A673 (cell line): ENCODE data around the gene ACADVL. TPM values are rescaled to one million over a fixed set of nuclear protein-coding genes. Genes with fewer than 3 reads are reported as not detected.
"Not testable (repeated sequence)": the region's sequence is repeated elsewhere in the genome, so short reads cannot be mapped to it uniquely, and the experiment has no call there.

ENCODE experiments used
- Bru-seq: library from RNA; stranded (reverse); fragments of 400-500 nt; gene quantifications from one replicate; lab custom pipeline; 2021; lab: Mats Ljungman, UMichigan
- BruChase-seq, 2 experiments: library from RNA; stranded (reverse); fragments of 400-500 nt; gene quantifications; one replicate each; lab custom pipeline; 2021; lab: Mats Ljungman, UMichigan
- BruUV-seq: library from RNA; stranded (reverse); fragments of 400-500 nt; replicated peaks from 2 replicates; lab custom pipeline; 2021; lab: Mats Ljungman, UMichigan
- CTCF ChIA-PET: fragments of 300-600 bp; sonication (Branson Sonifier 250); formaldehyde crosslinking; loops from one replicate; lab custom pipeline; 2022; ENCODE audit warnings: antibody characterized with exemption; lab: Charles Lee
- POLR2A ChIA-PET: fragments of 300-600 bp; sonication (Branson Sonifier 250); formaldehyde crosslinking; loops from one replicate; lab custom pipeline; 2022; ENCODE audit warnings: antibody characterized with exemption; ENCODE audit not compliant: low non-redundant PET; lab: Charles Lee
- DNase-seq: peaks from one replicate; pipeline ENCODE4 v3.0.0-alpha.2; 2015; ENCODE audit warnings: low spot score
- H3K27ac ChIP-seq: fragments of 200-600 bp; sonication (generic); 2 replicates; pipeline ENCODE4 v1.5.1; 2016; ENCODE audit warnings: mixed run types, low read depth, mild to moderate bottlenecking, mixed read lengths, antibody characterized with exemption, low read length; ENCODE audit not compliant: poor library complexity, severe bottlenecking
- H3K27me3 ChIP-seq: fragments of 200-600 bp; sonication (generic); replicated peaks from 2 replicates; pipeline ENCODE4 v1.6.1; 2017; ENCODE audit warnings: mixed run types, low read depth, mild to moderate bottlenecking, mixed read lengths, antibody characterized with exemption, low read length; ENCODE audit not compliant: insufficient read depth, poor library complexity
- H3K36me3 ChIP-seq: fragments of 200-600 bp; sonication (generic); 2 replicates; pipeline ENCODE4 v1.6.1; 2016; ENCODE audit warnings: mixed run types, mild to moderate bottlenecking, mixed read lengths, antibody characterized with exemption, low read length; ENCODE audit not compliant: insufficient read depth, poor library complexity, severe bottlenecking
- H3K4me1 ChIP-seq: fragments of 200-600 bp; sonication (generic); 2 replicates; pipeline ENCODE4 v1.6.1; 2017; ENCODE audit warnings: mixed run types, mild to moderate bottlenecking, mixed read lengths, antibody characterized with exemption, low read length; ENCODE audit not compliant: insufficient read depth, poor library complexity, severe bottlenecking
- H3K4me3 ChIP-seq: fragments of 200-600 bp; sonication (generic); 2 replicates; pipeline ENCODE4 v1.5.1; 2016; ENCODE audit warnings: low read depth, mixed run types, mild to moderate bottlenecking, mixed read lengths, low read length; ENCODE audit not compliant: poor library complexity, severe bottlenecking
- H3K9me3 ChIP-seq: fragments of 200-600 bp; sonication (generic); 2 replicates; pipeline ENCODE4 v1.6.1; 2016; ENCODE audit warnings: mixed run types, low read depth, mild to moderate bottlenecking, mixed read lengths, antibody characterized with exemption, low read length; ENCODE audit not compliant: poor library complexity, severe bottlenecking
- EZH2 ChIP-seq: fragments of 200-600 bp; sonication (generic); IDR thresholded peaks from 2 replicates; pipeline ENCODE4 v1.6.1; 2017; ENCODE audit warnings: borderline replicate concordance, low read depth, mild to moderate bottlenecking, mixed read lengths, antibody characterized with exemption, low read length; ENCODE audit not compliant: poor library complexity, severe bottlenecking
- intact Hi-C: fragments of 100-400 bp; cut with micrococcal nuclease; formaldehyde crosslinking; loops from one replicate; pipeline ENCODE4 v1.10.0; 2022; ENCODE audit not compliant: unreplicated experiment
- long read RNA-seq: library from polyadenylated mRNA; stranded (forward); transcript quantifications from one replicate; pipeline ENCODE4 v2.0.0, GENCODE V29; 2022
- total RNA-seq: library from RNA; stranded (reverse); gene quantifications from 2 replicates; pipeline ENCODE4 v1.2.3, GENCODE V29; 2021
- TF ChIP-seq, protein P1 (sequence below): fragments of 300-800, 200-600 bp; sonication (generic); conservative IDR thresholded peaks from 2 replicates; pipeline ENCODE4 v1.5.1; 2017; ENCODE audit warnings: low read depth, mild to moderate bottlenecking, antibody characterized with exemption, low read length, moderate library complexity, mixed read lengths

The ACADVL gene
- total RNA-seq (425 and 509 TPM in 2 replicates), Bru-seq, nascent RNA (percentile 74 among the genes with signal in this experiment), BruChase-seq, experiment 1, labeled RNA remaining after a 2-hour chase (percentile 89 among the genes with signal in this experiment), BruChase-seq, experiment 2, labeled RNA remaining after a 6-hour chase (percentile 92 among the genes with signal in this experiment)
- long read RNA-seq, transcript ACADVL-201 (19 exons, 2,352 nt): minor isoform, 51 of 906 reads
- long read RNA-seq, transcript ACADVL-202 (19 exons, 2,191 nt): minor isoform, 14 of 906 reads
- long read RNA-seq, transcript ACADVL-203 (20 exons, 2,323 nt): major isoform, 481 of 906 reads
- long read RNA-seq, partial matches to known transcripts: 75 of 906 reads
- long read RNA-seq, other reads (novel, unspliced or antisense): 280 of 906 reads

DNA sequence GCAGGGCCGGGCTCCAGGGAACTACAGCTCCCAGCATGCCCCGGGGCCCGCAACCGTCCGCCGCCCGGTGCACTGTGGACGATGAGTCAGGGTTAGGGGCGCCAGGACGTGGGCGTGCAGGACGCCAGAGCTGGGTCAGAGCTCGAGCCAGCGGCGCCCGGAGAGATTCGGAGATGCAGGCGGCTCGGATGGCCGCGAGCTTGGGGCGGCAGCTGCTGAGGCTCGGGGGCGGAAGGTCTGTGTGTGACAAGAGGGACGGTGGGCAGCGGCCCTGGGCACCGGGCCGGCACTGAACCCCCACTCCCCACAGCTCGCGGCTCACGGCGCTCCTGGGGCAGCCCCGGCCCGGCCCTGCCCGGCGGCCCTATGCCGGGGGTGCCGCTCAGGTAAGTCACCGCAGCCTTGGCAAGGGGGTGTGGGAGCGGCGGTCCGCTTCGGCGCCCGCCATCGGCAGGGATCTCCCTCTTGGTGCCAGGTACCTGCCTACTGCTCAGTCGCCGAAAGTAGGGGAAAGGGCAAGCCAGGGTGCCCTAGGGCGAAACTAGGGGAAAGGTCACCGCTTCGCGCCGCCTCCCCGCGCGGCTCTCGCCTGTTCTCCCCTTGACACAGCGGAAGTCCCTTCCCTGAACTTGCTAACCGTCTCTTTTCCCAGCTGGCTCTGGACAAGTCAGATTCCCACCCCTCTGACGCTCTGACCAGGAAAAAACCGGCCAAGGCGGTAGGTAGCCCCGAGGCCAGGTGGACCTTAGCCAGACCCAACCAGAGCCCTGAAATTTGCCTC, at the start of gene ACADVL, which contains the start of gene DLG4:
Gene ACADVL (plus strand): TSS at position 127 of the 781 bp plus-strand sequence. CDS start 47 bp downstream, at position 174.
Gene DLG4 (minus strand): TSS at position 25 of the 781 bp plus-strand sequence.
- peak within 1 kb of the TSS; percentile 93 for H3K27ac ChIP-seq

GRCh38 chr17:7172522-7173191, 47.1 kb upstream of the ACADVL start:
- DNase-seq, POLR2A ChIA-PET, H3K27me3 ChIP-seq, CTCF ChIA-PET, H3K4me1 ChIP-seq, H3K27ac ChIP-seq, H3K9me3 ChIP-seq, BruUV-seq, H3K4me3 ChIP-seq, H3K36me3 ChIP-seq: not testable (repeated sequence)
- intact Hi-C loops: loop anchor here (5.0 kb wide), 1 partner anchor 35 kb away; no protein-coding TSS in a partner anchor

More for the DNA sequence above, at the start of gene ACADVL, which contains the start of gene DLG4:
- ChIA-PET CTCF (interaction anchor here (0.6 to 2.0 kb wide), 5 partner anchors 16 to 151 kb away, joined by 3 to 13 read pairs (median 5); no protein-coding TSS in a partner anchor), POLR2A (interaction anchor here (0.5 to 0.7 kb wide), 3 partner anchors 14 to 609 kb away, joined by 3 to 4 read pairs (median 3); partner anchors contain the start of gene DVL2)
- Histone ChIP-seq H3K9me3 (no peaks in the 10 kb centered on the region), H3K4me1 (peaks cover 36% of the 10 kb centered on the region), H3K4me3 (peak within 1 kb of the TSS; percentile 94), H3K27me3 (no peaks in the 10 kb centered on the region), H3K36me3 (peaks cover 40% of the 10 kb centered on the region)
- DNase-seq: peak; percentile 85
- no TSS peak for BruUV-seq
- intact Hi-C loops: no loop called here
- TF ChIP-seq EZH2: no peak
- TF ChIP-seq, protein P1, sequence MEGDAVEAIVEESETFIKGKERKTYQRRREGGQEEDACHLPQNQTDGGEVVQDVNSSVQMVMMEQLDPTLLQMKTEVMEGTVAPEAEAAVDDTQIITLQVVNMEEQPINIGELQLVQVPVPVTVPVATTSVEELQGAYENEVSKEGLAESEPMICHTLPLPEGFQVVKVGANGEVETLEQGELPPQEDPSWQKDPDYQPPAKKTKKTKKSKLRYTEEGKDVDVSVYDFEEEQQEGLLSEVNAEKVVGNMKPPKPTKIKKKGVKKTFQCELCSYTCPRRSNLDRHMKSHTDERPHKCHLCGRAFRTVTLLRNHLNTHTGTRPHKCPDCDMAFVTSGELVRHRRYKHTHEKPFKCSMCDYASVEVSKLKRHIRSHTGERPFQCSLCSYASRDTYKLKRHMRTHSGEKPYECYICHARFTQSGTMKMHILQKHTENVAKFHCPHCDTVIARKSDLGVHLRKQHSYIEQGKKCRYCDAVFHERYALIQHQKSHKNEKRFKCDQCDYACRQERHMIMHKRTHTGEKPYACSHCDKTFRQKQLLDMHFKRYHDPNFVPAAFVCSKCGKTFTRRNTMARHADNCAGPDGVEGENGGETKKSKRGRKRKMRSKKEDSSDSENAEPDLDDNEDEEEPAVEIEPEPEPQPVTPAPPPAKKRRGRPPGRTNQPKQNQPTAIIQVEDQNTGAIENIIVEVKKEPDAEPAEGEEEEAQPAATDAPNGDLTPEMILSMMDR: no peak

DNA sequence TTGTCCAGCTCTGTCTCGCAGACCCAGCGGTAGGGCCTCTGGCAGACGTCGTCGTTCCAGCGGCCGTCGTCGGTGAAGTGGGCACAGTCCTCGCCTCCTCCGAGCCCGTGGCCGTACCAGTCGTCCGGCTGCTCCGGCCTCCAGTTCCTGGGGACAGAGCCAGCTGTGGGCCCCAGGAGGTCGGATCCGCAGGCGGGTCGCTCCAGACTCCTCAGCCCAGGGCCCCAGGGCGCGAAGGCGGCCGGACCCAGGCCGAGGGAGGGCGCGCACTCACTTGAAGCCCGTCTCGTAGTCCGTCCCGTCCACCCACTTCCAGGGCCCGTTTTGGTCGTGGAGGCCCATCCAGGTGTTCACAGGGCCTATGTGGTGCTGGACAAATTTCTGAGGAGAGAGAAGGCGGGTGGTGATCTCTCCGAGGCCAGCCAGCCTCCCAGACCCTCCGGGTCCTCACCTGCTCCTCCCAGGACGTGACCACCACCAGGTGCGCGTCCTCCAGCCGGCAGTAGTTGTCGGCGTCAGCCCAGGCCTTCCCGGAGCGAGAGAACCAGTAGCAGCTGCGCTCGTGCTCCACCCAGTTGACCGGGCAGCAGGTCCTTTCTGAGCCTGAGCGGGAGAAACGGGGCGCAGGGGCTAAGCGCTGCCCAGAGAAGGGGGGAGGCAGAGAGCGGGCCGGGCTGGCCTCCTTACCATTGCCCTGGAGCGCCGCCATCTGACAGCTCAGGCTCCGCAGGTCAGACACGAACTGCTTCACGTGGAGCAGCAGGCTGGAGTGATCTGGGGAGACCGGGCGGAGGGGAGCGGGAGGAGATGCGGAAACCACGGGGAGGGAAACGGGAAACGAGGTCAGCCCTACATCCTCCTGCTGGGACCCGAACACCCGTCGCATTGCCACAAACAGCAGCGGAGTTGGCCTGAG, 45.8 kb upstream of the ACADVL start:
- H3K4me3 ChIP-seq: no peak overlapping the region
- no peaks in the 10 kb centered on the region for H3K27me3 ChIP-seq
- no peak overlapping the region for H3K27ac ChIP-seq
- DNase-seq: peak; percentile 27
- BruUV-seq: no TSS peak
- H3K9me3 ChIP-seq: no peaks in the 10 kb centered on the region
- intact Hi-C loops: loop anchor here (5.0 kb wide), 1 partner anchor 37 kb away; no protein-coding TSS in a partner anchor
- peaks cover 8% of the 10 kb centered on the region for H3K4me1 ChIP-seq
- H3K36me3 ChIP-seq: no peaks in the 10 kb centered on the region
- TF ChIP-seq EZH2: no peak
- TF ChIP-seq, protein P1: no peak
- POLR2A ChIA-PET: no interaction called here
- CTCF ChIA-PET: no interaction called here
